ENCODE measurements around the gene SLC44A5.
"Not testable (repeated sequence)": the region's sequence is repeated elsewhere in the genome, so short reads cannot be mapped to it uniquely, and the experiment has no call there.

SLC44A5 gene

DNA sequence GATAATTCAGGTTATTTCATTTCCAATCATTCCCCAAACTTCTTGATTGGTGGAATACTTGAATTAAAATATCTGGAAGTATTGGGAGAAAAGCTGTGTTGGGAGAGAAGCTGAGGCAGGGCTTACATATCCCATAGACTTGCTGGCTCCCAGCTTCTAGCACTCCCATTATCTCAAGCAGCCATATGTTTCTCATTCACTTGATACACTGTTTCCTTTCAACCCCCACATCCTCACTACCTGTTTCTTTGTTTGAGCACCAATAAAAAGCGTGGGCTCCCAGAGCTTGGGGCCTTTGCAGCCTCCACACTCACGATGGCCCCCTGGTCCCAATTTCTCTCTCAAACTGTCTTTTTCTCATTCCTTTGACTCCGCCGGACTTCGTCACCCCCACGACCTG, 256.6 kb downstream of the SLC44A5 start:
- not testable (repeated sequence) for DNase-seq

DNA sequence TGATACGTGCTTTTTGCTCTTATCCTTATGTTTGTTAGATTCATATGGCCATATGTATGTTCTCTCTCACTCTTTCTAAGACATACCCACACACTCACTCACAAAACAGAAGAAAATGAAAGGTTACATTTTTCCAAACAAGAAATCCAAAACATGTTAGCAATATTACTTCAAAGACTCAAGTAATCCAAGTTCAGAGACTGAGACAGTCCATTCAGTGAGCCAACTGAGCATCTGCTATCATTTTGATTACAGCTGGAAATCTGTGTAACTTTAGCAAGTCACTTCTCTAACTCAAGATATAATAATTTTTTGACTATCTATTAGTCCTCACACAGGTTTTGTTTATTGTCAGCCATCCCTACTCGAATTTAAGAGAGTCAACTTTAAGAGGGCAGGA, 257.9 kb downstream of the SLC44A5 start:
- DNase-seq: no peak

DNA sequence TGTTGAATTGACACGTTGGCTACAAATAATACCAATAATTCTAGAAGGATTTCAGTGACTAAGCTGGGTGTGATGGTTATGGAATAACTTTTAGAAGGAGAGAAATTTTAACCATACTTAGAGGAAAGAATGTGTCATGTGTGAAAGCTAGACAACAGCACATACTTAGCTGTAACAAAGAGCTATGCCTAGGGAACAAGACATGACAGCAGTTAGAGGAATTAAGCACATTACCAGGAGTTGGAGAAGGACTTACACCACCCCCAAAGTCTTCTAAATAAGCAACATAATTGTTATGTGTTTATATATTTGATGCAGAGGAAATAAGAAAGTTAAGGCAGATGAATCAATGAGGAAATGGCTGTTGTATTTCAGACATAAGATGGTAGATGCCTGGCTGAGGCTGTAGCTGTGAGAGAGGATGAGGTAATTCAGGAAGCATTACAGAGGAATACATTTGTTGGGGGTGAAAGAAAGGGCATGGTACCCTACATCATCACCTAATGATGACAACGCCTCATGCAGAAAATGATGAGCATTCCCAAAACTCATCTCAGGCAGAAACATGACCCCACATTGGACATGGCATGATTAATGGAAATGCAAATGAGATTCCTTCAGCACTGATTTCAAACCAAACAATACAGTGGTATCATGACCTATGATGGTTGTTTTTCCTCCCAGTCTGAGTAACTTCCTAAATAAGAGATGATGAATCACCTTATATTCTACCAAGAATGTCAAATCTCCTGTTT, 265.2 kb downstream of the SLC44A5 start:
- DNase-seq: no peak

DNA sequence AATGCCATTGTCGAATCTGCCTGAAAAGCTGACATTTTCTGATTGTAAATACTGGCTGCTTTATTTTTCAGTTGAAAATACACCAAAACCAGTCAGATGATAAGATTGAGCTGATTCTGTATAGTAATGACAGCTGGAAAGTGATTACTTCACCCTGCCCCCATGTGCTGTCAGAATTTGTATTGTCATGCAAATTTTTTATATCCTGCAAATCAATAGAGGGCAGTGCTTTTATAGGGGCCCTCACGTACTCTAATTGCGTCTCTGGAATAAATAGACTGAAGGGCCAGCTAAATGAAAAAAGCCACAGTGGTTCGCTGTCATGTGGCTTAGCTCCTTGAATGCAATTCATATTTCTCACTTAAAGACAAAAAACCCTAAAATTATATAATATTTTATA, 268.1 kb downstream of the SLC44A5 start:
- DNase-seq: no peak

- no peak for DNase-seq
These were observed 269.4 kb downstream of the SLC44A5 start for GRCh38 chr1:75341537-75341936.

DNA sequence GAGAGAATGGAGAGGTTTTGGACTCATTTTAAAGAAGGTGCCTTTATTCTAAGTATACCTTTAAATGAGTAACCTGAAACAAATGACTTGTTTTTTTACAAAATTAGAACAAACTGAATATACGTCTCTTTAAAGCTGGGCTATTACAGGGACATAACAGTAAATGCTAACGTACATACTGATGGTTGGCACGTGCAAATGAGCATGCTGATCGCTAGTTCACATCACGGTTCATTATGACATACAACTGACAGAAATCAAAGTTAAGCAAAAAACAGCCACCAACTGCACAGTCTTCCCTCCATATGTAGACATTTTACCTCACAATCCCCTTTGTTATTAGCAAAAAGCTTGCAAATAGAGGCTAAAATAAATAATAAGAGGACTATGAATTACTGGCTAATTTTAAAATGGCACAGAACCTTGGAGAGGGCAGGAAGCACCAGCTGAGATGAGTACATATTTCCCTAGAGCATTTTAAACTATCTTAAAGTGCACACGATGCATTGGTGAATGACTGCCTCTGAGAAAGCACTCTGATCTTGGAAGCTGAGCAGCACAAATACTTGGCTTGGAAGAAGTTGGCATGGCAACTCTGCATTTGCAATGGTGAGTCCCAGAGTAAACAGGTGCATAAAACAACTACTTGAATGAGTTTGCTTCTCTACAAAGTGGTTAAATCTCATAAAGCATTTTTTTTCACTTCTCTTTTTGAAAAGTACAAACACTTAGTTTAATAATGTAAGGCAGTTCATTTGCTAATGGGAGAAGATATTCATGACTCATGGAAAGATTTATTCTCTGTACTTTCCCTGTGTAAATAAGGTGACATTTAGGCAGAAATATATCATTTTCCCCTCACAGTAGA, 272.1 kb downstream of the SLC44A5 start:
- no peak for DNase-seq

DNA sequence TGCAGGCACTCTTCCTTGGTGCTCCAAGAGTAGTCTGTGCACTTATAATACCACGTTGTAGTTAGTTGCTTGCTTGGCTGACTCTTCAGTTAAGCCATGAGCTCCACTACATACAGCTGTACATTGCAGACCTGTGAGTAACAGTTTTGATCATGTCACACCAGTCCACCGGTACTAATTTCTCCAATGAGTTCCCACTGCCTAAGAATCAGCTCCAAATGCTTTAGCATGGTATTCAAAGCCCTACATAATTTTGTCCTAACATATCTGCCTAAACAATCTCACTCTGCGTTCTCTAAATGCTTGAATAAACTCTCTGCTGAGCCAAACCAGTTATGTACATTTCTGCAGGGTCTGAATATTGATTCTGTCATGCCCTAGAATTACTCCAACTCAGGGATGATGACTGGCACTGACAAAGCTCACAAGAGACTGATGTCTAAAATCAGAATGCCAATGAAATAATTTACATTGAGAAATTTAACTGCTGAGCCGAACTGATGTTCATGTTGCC, 276.0 kb downstream of the SLC44A5 start:
- no peak for DNase-seq

GRCh38 chr1:75330624-75331023, 280.3 kb downstream of the SLC44A5 start:
- DNase-seq: no peak

GRCh38 chr1:75328691-75329090, 282.2 kb downstream of the SLC44A5 start:
- no peak for DNase-seq

DNA sequence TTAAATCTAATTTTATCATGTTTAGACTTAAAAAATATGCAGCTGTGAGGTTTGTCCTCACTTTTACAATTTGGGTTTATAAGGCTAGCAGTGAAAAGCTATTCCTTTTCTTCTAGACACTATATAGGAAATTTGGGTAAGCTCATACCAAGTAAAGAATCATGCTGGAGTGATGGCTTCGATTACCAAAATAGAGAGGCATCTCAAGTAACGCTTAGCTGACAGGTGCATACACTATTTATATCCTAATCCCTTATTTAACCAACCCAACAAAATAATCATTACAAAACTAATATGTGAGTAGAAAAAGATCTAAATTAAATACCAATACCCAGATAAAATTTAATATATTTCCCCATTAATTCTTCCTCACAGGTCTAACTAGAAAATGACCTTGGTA, 283.5 kb downstream of the SLC44A5 start:
- no peak for DNase-seq

DNA sequence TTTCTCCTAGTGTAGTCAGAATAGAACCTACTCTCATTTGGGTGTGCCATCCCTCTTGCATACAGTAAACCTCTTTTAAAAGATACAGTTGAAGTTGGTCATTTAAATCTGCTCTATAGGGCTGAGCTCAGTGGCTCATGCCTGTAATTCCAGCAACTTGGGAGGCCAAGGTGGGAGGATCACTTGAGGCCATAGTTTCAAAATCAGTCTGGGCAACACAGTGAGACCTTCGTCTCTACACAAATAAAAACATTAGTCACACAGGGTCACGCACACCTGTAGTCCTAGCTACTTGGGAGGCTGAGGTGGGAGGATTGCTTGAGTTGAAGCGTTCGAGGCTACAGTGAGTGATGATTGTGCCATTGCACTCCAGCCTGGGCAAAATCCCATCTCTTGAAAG, 292.9 kb downstream of the SLC44A5 start:
- DNase-seq: no peak

GRCh38 chr1:75316230-75316629, 294.7 kb downstream of the SLC44A5 start:
- DNase-seq: no peak

GRCh38 chr1:75312620-75313019, 298.3 kb downstream of the SLC44A5 start:
- no peak for DNase-seq

DNA sequence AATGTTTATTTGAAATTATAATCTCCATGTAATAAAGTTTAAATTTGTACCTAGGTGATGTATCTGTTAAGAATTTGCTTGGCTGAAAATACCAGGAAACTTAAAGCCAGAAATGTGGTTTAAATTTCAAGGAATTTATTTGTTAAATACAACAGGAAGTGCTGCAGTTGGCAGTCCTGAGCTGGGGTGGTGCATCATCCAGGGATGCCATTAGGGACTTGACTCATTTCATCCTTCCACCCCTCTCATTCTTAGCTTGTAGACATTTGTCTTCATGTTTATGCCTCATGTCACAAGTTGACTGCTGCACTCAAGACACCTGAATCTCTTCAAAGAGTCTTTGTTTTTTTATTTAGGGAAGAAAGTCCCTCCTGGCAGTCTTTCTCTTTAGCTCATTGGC, 300.8 kb downstream of the SLC44A5 start:
- DNase-seq: peak; percentile 41

DNA sequence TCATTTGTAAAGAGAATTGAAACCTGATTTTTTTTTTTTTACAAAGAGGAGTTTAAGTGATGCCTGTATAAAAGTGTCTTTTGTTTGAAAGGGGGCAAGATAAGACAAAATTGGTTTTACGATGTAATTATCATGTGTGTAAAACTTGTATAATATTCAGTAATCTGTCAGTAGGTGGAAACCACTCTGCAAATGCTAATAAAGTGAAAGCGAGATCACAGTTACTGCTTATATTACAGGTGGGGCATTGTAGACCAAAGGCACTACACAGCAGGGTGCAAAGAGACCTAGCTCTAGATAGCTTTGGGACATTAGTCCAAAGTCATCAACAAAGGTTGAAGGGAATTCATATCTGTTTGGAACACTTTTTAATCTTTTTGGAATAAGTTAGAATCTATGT, 302.5 kb downstream of the SLC44A5 start:
- DNase-seq: no peak

DNA sequence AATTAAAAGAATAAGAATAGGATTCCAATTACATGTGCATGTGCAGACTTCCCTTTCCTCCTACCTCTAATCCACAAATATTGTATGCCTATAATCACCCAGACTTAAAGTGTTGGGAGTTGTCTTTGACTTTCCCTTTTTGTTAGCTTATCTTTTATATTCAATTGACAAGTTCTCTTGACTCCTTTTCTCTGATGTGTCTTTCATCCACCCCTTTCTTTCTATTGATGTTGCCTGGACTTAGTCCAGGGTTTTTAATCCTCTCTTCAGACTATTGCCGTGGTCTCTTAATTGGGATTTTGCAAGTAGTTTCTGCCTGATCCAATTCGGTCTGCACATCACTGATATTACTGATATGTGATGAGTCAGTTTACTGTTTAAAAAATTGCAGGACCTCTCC, 305.9 kb downstream of the SLC44A5 start:
- no peak for DNase-seq

GRCh38 chr1:75293270-75293669, 317.6 kb downstream of the SLC44A5 start:
- no peak for DNase-seq

DNA sequence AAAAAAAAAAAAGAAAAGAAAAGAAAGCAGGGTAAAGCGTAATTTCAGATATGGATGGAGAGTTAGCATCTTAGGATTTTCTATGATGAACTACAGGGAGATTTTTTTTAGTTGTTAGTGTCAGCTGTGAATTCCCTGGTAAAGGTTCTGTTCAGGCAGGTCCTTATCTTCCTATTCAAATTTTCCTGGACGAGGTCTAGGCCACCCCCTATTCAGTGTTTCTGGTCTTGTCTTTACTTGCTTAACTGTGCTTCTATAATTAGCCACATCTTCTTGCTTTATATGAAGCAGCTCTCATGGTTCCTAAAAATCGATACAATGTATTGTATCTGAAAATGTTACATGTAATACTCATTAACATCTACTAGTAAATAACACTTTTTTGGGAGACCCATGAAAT, 318.9 kb downstream of the SLC44A5 start:
- DNase-seq: no peak

GRCh38 chr1:75276385-75276784, 334.5 kb downstream of the SLC44A5 start:
- no peak for DNase-seq

DNA sequence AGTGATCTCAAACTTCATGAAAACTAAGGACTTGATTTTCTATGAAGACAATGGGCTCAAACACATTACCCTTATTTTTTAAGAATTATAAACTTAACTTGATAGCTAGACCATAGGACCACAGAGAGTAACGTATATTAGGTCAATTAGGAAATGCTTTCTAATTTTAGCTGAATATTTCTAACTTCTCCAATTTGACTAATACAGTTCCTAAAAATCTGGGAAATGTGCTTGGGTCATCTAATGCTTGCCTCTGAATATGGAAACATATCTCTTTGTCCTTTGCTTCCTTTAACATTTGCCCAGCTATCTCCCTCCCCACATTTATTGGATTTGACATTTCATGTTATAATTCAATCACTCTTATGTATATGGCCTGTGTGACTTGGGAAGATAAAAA, 335.3 kb downstream of the SLC44A5 start:
- DNase-seq: no peak

GRCh38 chr1:75274920-75275506, 335.9 kb downstream of the SLC44A5 start:
- no peak for DNase-seq

DNA sequence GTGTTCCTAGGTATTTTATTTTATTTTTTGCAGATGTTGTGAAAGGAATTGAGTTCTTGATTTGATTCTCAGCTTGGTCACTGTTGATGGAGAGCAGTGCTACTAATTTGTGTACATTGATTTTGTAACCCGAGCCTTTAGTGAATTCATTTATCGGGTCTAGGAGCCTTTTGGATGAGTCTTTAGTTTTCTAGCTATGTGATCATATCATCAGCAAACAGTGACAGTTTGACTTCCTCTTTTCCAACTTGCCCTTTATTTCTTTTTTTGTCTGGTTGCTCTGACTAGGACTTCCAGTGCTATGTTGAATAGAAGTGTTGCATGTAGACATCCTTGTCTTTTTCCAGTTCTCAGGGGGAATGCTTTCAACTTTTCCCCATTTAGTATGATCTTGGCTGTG, 337.8 kb downstream of the SLC44A5 start:
- no peak for DNase-seq

DNA sequence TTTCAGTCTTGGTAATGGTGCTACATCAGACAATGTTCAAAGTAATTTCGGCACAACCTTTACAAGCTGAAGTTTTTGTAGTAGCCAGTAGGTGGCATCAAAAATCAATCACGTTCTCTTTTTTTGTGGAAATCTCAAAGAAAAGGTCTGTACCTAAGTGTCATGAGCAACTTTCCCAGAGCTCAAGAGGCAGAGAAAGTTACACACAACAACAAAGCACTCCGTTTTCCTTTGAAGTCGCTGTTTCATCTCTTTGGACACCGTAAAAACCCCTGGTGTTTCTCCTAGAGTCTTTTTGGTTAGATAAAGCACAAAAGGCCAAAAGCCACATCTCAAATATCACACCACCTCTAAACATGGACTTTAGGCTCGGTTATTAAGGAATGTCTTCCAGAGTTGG, 345.1 kb downstream of the SLC44A5 start:
- DNase-seq: peak; percentile 30

- no peak for DNase-seq
These were observed 346.8 kb downstream of the SLC44A5 start for GRCh38 chr1:75264112-75264511.
